ENCODE data around the gene BPIFB1. TPM values are rescaled to one million over a fixed set of nuclear protein-coding genes. Genes with fewer than 3 reads are reported as not detected.
A peak's percentile ranks its signal among the peaks of the same experiment; 100 is the strongest.

Gene BPIFB1
- total RNA-seq, 1 experiment from 2014 or later: 9.2 TPM

DNA sequence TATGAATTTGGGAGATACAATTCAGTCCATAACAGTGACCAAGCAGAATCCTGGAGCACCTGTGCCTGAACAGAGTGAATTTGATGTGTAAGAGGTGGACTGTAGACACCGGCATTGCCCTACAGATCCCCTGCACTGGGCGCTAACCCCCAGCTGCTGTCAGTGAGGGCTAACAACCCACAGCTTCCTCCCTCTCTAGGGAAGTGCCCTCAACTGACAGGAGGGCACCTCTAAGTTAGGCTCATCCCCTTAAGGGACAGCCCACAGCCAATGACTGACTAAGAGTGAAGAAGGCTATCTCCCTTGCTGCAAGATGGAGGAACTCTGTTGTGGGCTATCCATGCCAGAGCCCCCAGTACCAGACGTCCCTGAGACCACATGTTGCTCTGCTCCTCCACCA is 15.3 kb upstream of the BPIFB1 start:
- H3K4me1 Mint-ChIP-seq (ENCODE audit: low read depth, unreplicated experiment): peaks cover 50% of the 10 kb centered on the region
- no TSS peak for BruUV-seq (replicated peaks)
- no peak for DNase-seq
- TF ChIP-seq CTCF (IDR thresholded peaks at IDR 0.05; ENCODE audit: unreplicated experiment): no peak
- H3K4me3 Mint-ChIP-seq (ENCODE audit: low read depth, unreplicated experiment): no peak overlapping the region
- H3K27me3 Mint-ChIP-seq (ENCODE audit: unreplicated experiment): no peaks in the 10 kb centered on the region
- no peak overlapping the region for H3K27ac Mint-ChIP-seq (ENCODE audit: unreplicated experiment)
- no peaks in the 10 kb centered on the region for H3K36me3 Mint-ChIP-seq (ENCODE audit: insufficient read depth, unreplicated experiment)
- H3K9me3 Mint-ChIP-seq (ENCODE audit: low read depth, unreplicated experiment): peaks cover 2% of the 10 kb centered on the region
- intact Hi-C loops (cut with micrococcal nuclease; ENCODE audit: unreplicated experiment): no loop called here
- CTCF ChIA-PET: interaction anchor here (0.9 kb wide), 1 partner anchor 10 kb away, joined by 3 read pairs; no protein-coding TSS in a partner anchor

- no peaks in the 10 kb centered on the region for H3K27me3 Mint-ChIP-seq (ENCODE audit: unreplicated experiment)
- H3K9me3 Mint-ChIP-seq (ENCODE audit: low read depth, unreplicated experiment): no peaks in the 10 kb centered on the region
- H3K4me3 Mint-ChIP-seq (ENCODE audit: low read depth, unreplicated experiment): no peak overlapping the region
- H3K36me3 Mint-ChIP-seq (ENCODE audit: insufficient read depth, unreplicated experiment): no peaks in the 10 kb centered on the region
- intact Hi-C loops (cut with micrococcal nuclease; ENCODE audit: unreplicated experiment): no loop called here
- CTCF ChIA-PET: no interaction called here
- DNase-seq: no peak
- no peak for TF ChIP-seq CTCF (IDR thresholded peaks at IDR 0.05; ENCODE audit: unreplicated experiment)
- peaks cover 77% of the 10 kb centered on the region for H3K4me1 Mint-ChIP-seq (ENCODE audit: low read depth, unreplicated experiment)
- no TSS peak for BruUV-seq (replicated peaks)
- no peak overlapping the region for H3K27ac Mint-ChIP-seq (ENCODE audit: unreplicated experiment)
These were observed 10.7 kb upstream of the BPIFB1 start for GRCh38 chr20:33272155-33272873.

GRCh38 chr20:33273117-33273851 is 9.7 kb upstream of the BPIFB1 start:
- Mint-ChIP-seq H3K9me3 (ENCODE audit: low read depth, unreplicated experiment) (no peaks in the 10 kb centered on the region), H3K4me1 (ENCODE audit: low read depth, unreplicated experiment) (peaks cover 80% of the 10 kb centered on the region), H3K36me3 (ENCODE audit: insufficient read depth, unreplicated experiment) (peaks cover 9% of the 10 kb centered on the region), H3K27ac (ENCODE audit: unreplicated experiment) (no peak overlapping the region), H3K27me3 (ENCODE audit: unreplicated experiment) (no peaks in the 10 kb centered on the region), H3K4me3 (ENCODE audit: low read depth, unreplicated experiment) (no peak overlapping the region)
- no TSS peak for BruUV-seq (replicated peaks)
- intact Hi-C loops (cut with micrococcal nuclease; ENCODE audit: unreplicated experiment): no loop called here
- TF ChIP-seq CTCF (IDR thresholded peaks at IDR 0.05; ENCODE audit: unreplicated experiment): no peak
- DNase-seq: no peak
- CTCF ChIA-PET: interaction anchor here (0.5 kb wide), 1 partner anchor 156 kb away, joined by 3 read pairs; no protein-coding TSS in a partner anchor

- CTCF ChIA-PET: interaction anchor here (0.7 kb wide), 1 partner anchor 20 kb away, joined by 4 read pairs; no protein-coding TSS in a partner anchor
- no TSS peak for BruUV-seq (replicated peaks)
- TF ChIP-seq CTCF (IDR thresholded peaks at IDR 0.05; ENCODE audit: unreplicated experiment): no peak
- Mint-ChIP-seq H3K27me3 (ENCODE audit: unreplicated experiment) (no peaks in the 10 kb centered on the region), H3K27ac (ENCODE audit: unreplicated experiment) (peak overlapping the region; percentile 47), H3K4me3 (ENCODE audit: low read depth, unreplicated experiment) (no peak overlapping the region), H3K36me3 (ENCODE audit: insufficient read depth, unreplicated experiment) (peaks cover 10% of the 10 kb centered on the region), H3K9me3 (ENCODE audit: low read depth, unreplicated experiment) (peaks cover 3% of the 10 kb centered on the region), H3K4me1 (ENCODE audit: low read depth, unreplicated experiment) (peaks cover 82% of the 10 kb centered on the region)
- intact Hi-C loops (cut with micrococcal nuclease; ENCODE audit: unreplicated experiment): no loop called here
- DNase-seq: no peak
These were observed 7.8 kb upstream of the BPIFB1 start for GRCh38 chr20:33275215-33275614.

Data from Calu3 (cell line).